ENCODE results near the gene GABRR3. TPM values are rescaled to one million over a fixed set of nuclear protein-coding genes. Genes with fewer than 3 reads are reported as not detected.

The GABRR3 gene
- total RNA-seq, 1 experiment from 2014 or later: not detected

GRCh38 chr3:97949110-97949485 lies 86.0 kb downstream of the GABRR3 start:
- H3K4me1 ChIP-seq: no peaks in the 10 kb centered on the region
- ChIA-PET CTCF (no interaction called here), POLR2A (no interaction called here)
- Mint-ChIP-seq H3K27me3 (ENCODE audit: insufficient read depth, unreplicated experiment) (no peaks in the 10 kb centered on the region), H3K9me3 (ENCODE audit: unreplicated experiment) (no peaks in the 10 kb centered on the region), H3K27ac (ENCODE audit: unreplicated experiment) (no peak overlapping the region), H3K4me3 (ENCODE audit: unreplicated experiment) (no peak overlapping the region), H3K36me3 (ENCODE audit: insufficient read depth, unreplicated experiment) (peaks cover 23% of the 10 kb centered on the region), H3K4me1 (ENCODE audit: low read depth, unreplicated experiment) (no peaks in the 10 kb centered on the region)
- no TSS peak for BruUV-seq (replicated peaks)
- no peak for TF ChIP-seq CTCF (IDR thresholded peaks at IDR 0.05; ENCODE audit: insufficient read depth in 1 of 2, low read depth in 1 of 2, low read length in 1 of 2, severe bottlenecking in 1 of 2, unreplicated experiment in 1 of 2)
- no peaks in the 10 kb centered on the region for H3K9me3 ChIP-seq
- H3K36me3 ChIP-seq (ENCODE audit: control insufficient read depth, insufficient read depth, low read length): no peaks in the 10 kb centered on the region
- DNase-seq: no peak
- no peak overlapping the region for H3K4me3 ChIP-seq (ENCODE audit: low read depth, low read length)
- intact Hi-C loops (cut with micrococcal nuclease; ENCODE audit: unreplicated experiment): loop anchor here (10.0 kb wide), 1 partner anchor 124 kb away; the partner anchor contains the start of gene CRYBG3
- H3K27me3 ChIP-seq (replicated peaks; ENCODE audit: control insufficient read depth, insufficient read depth, low read length): no peaks in the 10 kb centered on the region

GRCh38 chr3:97948351-97949109 lies 86.6 kb downstream of the GABRR3 start:
- Histone ChIP-seq H3K36me3 (ENCODE audit: control insufficient read depth, insufficient read depth, low read length) (no peaks in the 10 kb centered on the region), H3K4me3 (ENCODE audit: low read depth, low read length) (no peak overlapping the region), H3K4me1 (no peaks in the 10 kb centered on the region), H3K27me3 (replicated peaks; ENCODE audit: control insufficient read depth, insufficient read depth, low read length) (no peaks in the 10 kb centered on the region), H3K9me3 (no peaks in the 10 kb centered on the region)
- no peaks in the 10 kb centered on the region for H3K4me1 Mint-ChIP-seq (ENCODE audit: low read depth, unreplicated experiment)
- peaks cover 23% of the 10 kb centered on the region for H3K36me3 Mint-ChIP-seq (ENCODE audit: insufficient read depth, unreplicated experiment)
- no peak overlapping the region for H3K4me3 Mint-ChIP-seq (ENCODE audit: unreplicated experiment)
- H3K27me3 Mint-ChIP-seq (ENCODE audit: insufficient read depth, unreplicated experiment): no peaks in the 10 kb centered on the region
- BruUV-seq (replicated peaks): no TSS peak
- ChIA-PET POLR2A (no interaction called here), CTCF (no interaction called here)
- DNase-seq: no peak
- intact Hi-C loops (cut with micrococcal nuclease; ENCODE audit: unreplicated experiment): loop anchor here (10.0 kb wide), 1 partner anchor 124 kb away; the partner anchor contains the start of gene CRYBG3
- TF ChIP-seq CTCF (IDR thresholded peaks at IDR 0.05; ENCODE audit: insufficient read depth in 1 of 2, low read depth in 1 of 2, low read length in 1 of 2, severe bottlenecking in 1 of 2, unreplicated experiment in 1 of 2): no peak
- H3K9me3 Mint-ChIP-seq (ENCODE audit: unreplicated experiment): no peaks in the 10 kb centered on the region
- H3K27ac Mint-ChIP-seq (ENCODE audit: unreplicated experiment): no peak overlapping the region

GRCh38 chr3:97942801-97943546 lies 92.1 kb downstream of the GABRR3 start:
- ChIA-PET POLR2A (no interaction called here), CTCF (no interaction called here)
- no peaks in the 10 kb centered on the region for H3K27me3 Mint-ChIP-seq (ENCODE audit: insufficient read depth, unreplicated experiment)
- intact Hi-C loops (cut with micrococcal nuclease; ENCODE audit: unreplicated experiment): loop anchor here (10.0 kb wide), 1 partner anchor 118 kb away; the partner anchor contains the start of gene CRYBG3
- DNase-seq: no peak
- BruUV-seq (replicated peaks): no TSS peak
- no peak overlapping the region for H3K4me3 ChIP-seq (ENCODE audit: low read depth, low read length)
- no peak overlapping the region for H3K4me3 Mint-ChIP-seq (ENCODE audit: unreplicated experiment)
- H3K36me3 Mint-ChIP-seq (ENCODE audit: insufficient read depth, unreplicated experiment): peaks cover 6% of the 10 kb centered on the region
- no peaks in the 10 kb centered on the region; the same call in 1 of the 2 replicates for H3K4me1 ChIP-seq
- no peaks in the 10 kb centered on the region for H3K9me3 ChIP-seq
- H3K36me3 ChIP-seq (ENCODE audit: control insufficient read depth, insufficient read depth, low read length): no peaks in the 10 kb centered on the region
- no peak overlapping the region for H3K27ac Mint-ChIP-seq (ENCODE audit: unreplicated experiment)
- TF ChIP-seq CTCF (IDR thresholded peaks at IDR 0.05; ENCODE audit: insufficient read depth in 1 of 2, low read depth in 1 of 2, low read length in 1 of 2, severe bottlenecking in 1 of 2, unreplicated experiment in 1 of 2): no peak
- no peaks in the 10 kb centered on the region for H3K4me1 Mint-ChIP-seq (ENCODE audit: low read depth, unreplicated experiment)
- no peaks in the 10 kb centered on the region for H3K9me3 Mint-ChIP-seq (ENCODE audit: unreplicated experiment)
- H3K27me3 ChIP-seq (replicated peaks; ENCODE audit: control insufficient read depth, insufficient read depth, low read length): no peaks in the 10 kb centered on the region

Data from Caco-2 (cell line).